SK-N-SH (cell line): ENCODE data around the gene RAC2.

ENCODE experiments used
- CHD2 ChIP-seq: fragments of 150-350 bp; IDR thresholded peaks from 2 replicates; pipeline ENCODE4 v1.6.1; 2018; ENCODE audit warnings: low read length; ENCODE audit not compliant: partially characterized antibody
- CTCF ChIP-seq: fragments of 200-600 bp; sonication (generic); IDR thresholded peaks from 2 replicates; pipeline ENCODE4 v1.6.1; 2017; ENCODE audit warnings: antibody characterized with exemption, mild to moderate bottlenecking, moderate library complexity
- FOXJ3 ChIP-seq: sonication (generic); formaldehyde crosslinking; IDR thresholded peaks from 2 replicates; pipeline ENCODE4 v1.5.1; 2020; ENCODE audit warnings: mild to moderate bottlenecking, missing genetic modification reagents
- IRF3 ChIP-seq: fragments of 150-350 bp; IDR thresholded peaks from 2 replicates; pipeline ENCODE4 v1.6.1; 2016; ENCODE audit warnings: mild to moderate bottlenecking, low read depth, low read length
- MAX ChIP-seq: IDR thresholded peaks from 2 replicates; pipeline ENCODE4 v1.4.0; 2012; ENCODE audit warnings: low read depth
- MXI1 ChIP-seq: IDR thresholded peaks from 2 replicates; pipeline ENCODE4 v1.6.1; 2012; ENCODE audit warnings: mild to moderate bottlenecking, low read depth, low read length, improper control_type of control experiment
- POLR2AphosphoS5 ChIP-seq: IDR thresholded peaks from 2 replicates; pipeline ENCODE4 v1.6.1; 2012; ENCODE audit warnings: low read depth, low read length
- RAD21 ChIP-seq: IDR thresholded peaks from 2 replicates; pipeline ENCODE4 v1.6.1; 2012; ENCODE audit warnings: mild to moderate bottlenecking, low read length
- REST ChIP-seq: IDR thresholded peaks from 2 replicates; pipeline ENCODE4 v1.6.1; 2012; ENCODE audit warnings: mild to moderate bottlenecking, low read depth, low read length, moderate library complexity
- TAF1 ChIP-seq: IDR thresholded peaks from 2 replicates; pipeline ENCODE4 v1.6.1; 2012; ENCODE audit warnings: low read depth, mild to moderate bottlenecking, low read length, moderate library complexity, borderline replicate concordance
- USF1 ChIP-seq: IDR thresholded peaks from 2 replicates; pipeline ENCODE4 v1.4.0; 2012; ENCODE audit warnings: low read depth, borderline replicate concordance
- USF2 ChIP-seq: fragments of 150-350 bp; IDR thresholded peaks from 2 replicates; pipeline ENCODE4 v1.6.1; 2017; ENCODE audit warnings: antibody characterized with exemption, low read length, low read depth, borderline replicate concordance

- TF ChIP-seq CTCF (no peak), IRF3 (no peak), CHD2 (no peak), MXI1 (no peak), TAF1 (no peak), MAX (no peak), USF1 (no peak), POLR2AphosphoS5 (no peak), RAD21 (no peak), USF2 (no peak), FOXJ3 (CRISPR knock-in tag) (no peak), REST (no peak)
These were observed 14.8 kb upstream of the RAC2 start for GRCh38 chr22:37258753-37259401.
